Neural progenitor cell (in vitro differentiated cells): ENCODE results near the gene PPM1E. TPM values are rescaled to one million over a fixed set of nuclear protein-coding genes. Genes with fewer than 3 reads are reported as not detected.

ENCODE experiments used
- DNase-seq: peaks from one replicate; pipeline ENCODE4 v3.0.0-alpha.2; 2016; ENCODE audit warnings: low spot score
- H2AFZ ChIP-seq: fragments of 200-600 bp; sonication (generic); replicated peaks from 2 replicates; pipeline ENCODE4 v1.6.1; 2016; ENCODE audit warnings: antibody characterized with exemption
- H3F3A ChIP-seq: fragments of 200-600 bp; sonication (generic); 2 replicates; pipeline ENCODE4 v1.6.1; 2016; ENCODE audit warnings: antibody characterized with exemption, low read depth
- H3K27ac ChIP-seq: fragments of 200-600 bp; sonication (generic); 2 replicates; pipeline ENCODE4 v1.5.1; 2016; ENCODE audit warnings: mild to moderate bottlenecking
- H3K27me3 ChIP-seq: fragments of 200-600 bp; sonication (generic); 2 replicates; pipeline ENCODE4 v1.6.1; 2016; ENCODE audit warnings: mild to moderate bottlenecking, moderate library complexity
- H3K36me3 ChIP-seq: fragments of 200-600 bp; sonication (generic); 2 replicates; pipeline ENCODE4 v1.5.1; 2016
- H3K4me1 ChIP-seq: fragments of 200-600 bp; sonication (generic); 2 replicates; pipeline ENCODE4 v1.6.1; 2016; ENCODE audit warnings: mixed run types
- H3K4me2 ChIP-seq: fragments of 200-600 bp; sonication (generic); 2 replicates; pipeline ENCODE4 v1.6.1; 2016
- H3K4me3 ChIP-seq: fragments of 200-600 bp; sonication (generic); 2 replicates; pipeline ENCODE4 v1.5.1; 2016
- H3K79me2 ChIP-seq: fragments of 200-600 bp; sonication (generic); 2 replicates; pipeline ENCODE4 v1.6.1; 2016; ENCODE audit warnings: low read depth
- H3K9ac ChIP-seq: fragments of 200-600 bp; sonication (generic); 2 replicates; pipeline ENCODE4 v1.6.1; 2016
- H3K9me3 ChIP-seq: fragments of 200-600 bp; sonication (generic); 2 replicates; pipeline ENCODE4 v1.5.1; 2016; ENCODE audit warnings: low read depth
- H4K20me1 ChIP-seq: fragments of 200-600 bp; sonication (generic); 2 replicates; pipeline ENCODE4 v1.6.1; 2016; ENCODE audit warnings: low read depth
- H3K27ac Mint-ChIP-seq: 3 replicates; pipeline ENCODE4 v1.8.0; 2021; ENCODE audit warnings: mixed read lengths
- H3K27me3 Mint-ChIP-seq: 2 replicates; pipeline ENCODE4 v1.8.0; 2022; ENCODE audit warnings: low read depth, mild to moderate bottlenecking, inconsistent platforms, moderate library complexity, mixed read lengths; ENCODE audit not compliant: insufficient read depth
- H3K36me3 Mint-ChIP-seq: 3 replicates; pipeline ENCODE4 v1.8.0; 2021; ENCODE audit warnings: mixed read lengths
- H3K4me1 Mint-ChIP-seq: 3 replicates; pipeline ENCODE4 v1.8.0; 2021; ENCODE audit warnings: mixed read lengths
- H3K4me3 Mint-ChIP-seq: 3 replicates; pipeline ENCODE4 v1.8.0; 2021; ENCODE audit warnings: mild to moderate bottlenecking, moderate library complexity, mixed read lengths
- H3K9me3 Mint-ChIP-seq: 3 replicates; pipeline ENCODE4 v1.8.0; 2020; ENCODE audit warnings: mixed read lengths
- CTCF ChIP-seq: fragments of 200-600 bp; sonication (generic); IDR thresholded peaks from 2 replicates; pipeline ENCODE4 v1.5.1; 2017; ENCODE audit warnings: antibody characterized with exemption, mild to moderate bottlenecking
- EZH2 ChIP-seq: fragments of 200-600 bp; sonication (generic); IDR thresholded peaks from 2 replicates; pipeline ENCODE4 v1.6.1; 2017; ENCODE audit warnings: antibody characterized with exemption, mild to moderate bottlenecking, moderate library complexity
- EZH2phosphoT487 ChIP-seq: fragments of 200-600 bp; sonication (generic); IDR thresholded peaks from 2 replicates; pipeline ENCODE4 v1.6.1; 2017; ENCODE audit warnings: antibody characterized with exemption
- total RNA-seq: library from RNA; depleted of rRNA; stranded (reverse); fragments of >200 nt; gene quantifications from 2 replicates; pipeline ENCODE4 v1.2.3, GENCODE V29; 2015; ENCODE audit warnings: low replicate concordance

PPM1E gene
- total RNA-seq, 1 donor from 2014 or later: 18.8 TPM

GRCh38 chr17:58822148-58823050, 66.7 kb downstream of the PPM1E start:
- Mint-ChIP-seq H3K4me1 (peaks cover 14% of the 10 kb centered on the region), H3K4me3 (no peak overlapping the region), H3K9me3 (no peaks in the 10 kb centered on the region), H3K27ac (peak overlapping the region; percentile 3), H3K36me3 (no peaks in the 10 kb centered on the region), H3K27me3 (no peaks in the 10 kb centered on the region)
- no peaks in the 10 kb centered on the region for H3K9me3 ChIP-seq
- H3K27me3 ChIP-seq: no peaks in the 10 kb centered on the region
- H4K20me1 ChIP-seq: no peaks in the 10 kb centered on the region
- no peaks in the 10 kb centered on the region for H3F3A ChIP-seq
- peak overlapping the region; percentile 7 for H3K27ac ChIP-seq
- H3K36me3 ChIP-seq: no peaks in the 10 kb centered on the region
- no peak overlapping the region for H3K4me3 ChIP-seq
- peaks cover 12% of the 10 kb centered on the region for H3K4me1 ChIP-seq
- no peak overlapping the region for H2AFZ ChIP-seq
- H3K9ac ChIP-seq: no peak overlapping the region
- DNase-seq: no peak
- no peak for TF ChIP-seq EZH2phosphoT487
- no peak for TF ChIP-seq EZH2
- no peak for TF ChIP-seq CTCF
- H3K4me2 ChIP-seq: no peak overlapping the region
- H3K79me2 ChIP-seq: no peaks in the 10 kb centered on the region

- Histone ChIP-seq H3K36me3 (no peaks in the 10 kb centered on the region), H3K79me2 (no peaks in the 10 kb centered on the region), H3K27me3 (no peaks in the 10 kb centered on the region), H3K9ac (no peak overlapping the region), H3K4me1 (peaks cover 12% of the 10 kb centered on the region), H3F3A (no peaks in the 10 kb centered on the region), H3K4me3 (no peak overlapping the region), H4K20me1 (no peaks in the 10 kb centered on the region), H2AFZ (no peak overlapping the region), H3K27ac (peak overlapping the region; percentile 7), H3K4me2 (no peak overlapping the region), H3K9me3 (no peaks in the 10 kb centered on the region)
- H3K27ac Mint-ChIP-seq: no peak overlapping the region
- H3K4me1 Mint-ChIP-seq: peaks cover 14% of the 10 kb centered on the region
- no peaks in the 10 kb centered on the region for H3K36me3 Mint-ChIP-seq
- no peaks in the 10 kb centered on the region for H3K9me3 Mint-ChIP-seq
- no peak for TF ChIP-seq EZH2phosphoT487
- TF ChIP-seq EZH2: no peak
- no peak for TF ChIP-seq CTCF
- H3K4me3 Mint-ChIP-seq: no peak overlapping the region
- no peak for DNase-seq
- no peaks in the 10 kb centered on the region for H3K27me3 Mint-ChIP-seq
Observed at GRCh38 chr17:58823051-58823525, 67.4 kb downstream of the PPM1E start.

- no peak overlapping the region for H3K9ac ChIP-seq
- no peak overlapping the region for H3K27ac Mint-ChIP-seq
- no peaks in the 10 kb centered on the region for H3K79me2 ChIP-seq
- no peaks in the 10 kb centered on the region for H3K36me3 ChIP-seq
- no peaks in the 10 kb centered on the region for H3K9me3 ChIP-seq
- peaks cover 18% of the 10 kb centered on the region for H3K36me3 Mint-ChIP-seq
- DNase-seq: no peak
- no peaks in the 10 kb centered on the region for H4K20me1 ChIP-seq
- H3K27me3 Mint-ChIP-seq: peaks cover 4% of the 10 kb centered on the region
- no peak overlapping the region for H3K27ac ChIP-seq
- H3K4me2 ChIP-seq: no peak overlapping the region
- no peak overlapping the region for H3K4me3 Mint-ChIP-seq
- H3K4me1 ChIP-seq: no peaks in the 10 kb centered on the region
- H2AFZ ChIP-seq: no peak overlapping the region
- no peak overlapping the region for H3K4me3 ChIP-seq
- TF ChIP-seq CTCF (no peak), EZH2phosphoT487 (no peak), EZH2 (no peak)
- H3F3A ChIP-seq: no peaks in the 10 kb centered on the region
- peaks cover 22% of the 10 kb centered on the region for H3K9me3 Mint-ChIP-seq
- no peaks in the 10 kb centered on the region for H3K4me1 Mint-ChIP-seq
- H3K27me3 ChIP-seq: no peaks in the 10 kb centered on the region
Observed at GRCh38 chr17:58829172-58829637, 73.6 kb downstream of the PPM1E start.
